TTC549 (cell line): ENCODE measurements around the gene KCNJ5.

ENCODE experiments used
- FAIRE-seq: peaks from 2 replicates; lab custom pipeline; 2012; peaks lifted over from hg19 to GRCh38; lab: Jason Lieb, UNC

Gene KCNJ5

DNA sequence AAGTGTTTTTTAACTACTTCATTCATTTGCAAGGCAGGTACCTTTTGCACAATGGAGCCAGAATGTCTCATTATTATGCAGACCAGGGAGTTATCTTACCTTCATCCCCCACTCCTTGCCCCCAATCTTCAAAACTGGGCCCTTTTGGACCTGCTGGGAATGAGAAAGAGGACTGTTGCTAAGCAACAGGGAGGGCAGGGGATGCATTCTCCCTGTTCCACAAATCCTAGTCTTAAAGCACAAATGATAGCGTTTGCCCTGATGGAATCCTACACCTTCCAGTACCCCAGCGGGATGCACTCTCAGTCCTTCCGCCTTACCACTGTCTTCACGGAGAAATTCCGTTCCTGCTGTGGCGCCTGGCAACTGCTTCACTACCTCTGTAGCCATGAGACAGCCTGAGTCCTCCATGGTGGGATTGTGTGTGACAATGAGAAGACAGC, 20.0 kb upstream of the KCNJ5 start:
- FAIRE-seq, result no peak

DNA sequence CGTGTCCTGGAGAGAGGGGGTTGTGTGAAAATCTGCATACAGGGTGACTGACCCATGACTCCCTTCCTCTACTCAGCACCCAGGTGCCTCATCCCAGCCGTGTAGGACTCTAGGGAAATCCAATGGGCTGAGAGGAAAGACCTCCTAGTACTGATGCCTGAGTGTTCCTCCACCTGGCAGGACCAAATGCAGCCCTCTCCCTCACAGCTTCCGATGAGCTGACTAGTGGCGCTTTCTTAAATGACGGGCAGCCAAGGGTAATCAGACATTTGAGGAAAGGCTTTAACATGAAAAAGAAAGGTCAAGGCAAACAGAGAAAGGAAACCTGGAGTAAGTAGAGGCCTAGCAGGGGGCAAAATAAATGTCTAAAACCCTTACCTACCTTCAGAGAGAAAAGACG, 19.1 kb upstream of the KCNJ5 start:
- no peak for FAIRE-seq

DNA sequence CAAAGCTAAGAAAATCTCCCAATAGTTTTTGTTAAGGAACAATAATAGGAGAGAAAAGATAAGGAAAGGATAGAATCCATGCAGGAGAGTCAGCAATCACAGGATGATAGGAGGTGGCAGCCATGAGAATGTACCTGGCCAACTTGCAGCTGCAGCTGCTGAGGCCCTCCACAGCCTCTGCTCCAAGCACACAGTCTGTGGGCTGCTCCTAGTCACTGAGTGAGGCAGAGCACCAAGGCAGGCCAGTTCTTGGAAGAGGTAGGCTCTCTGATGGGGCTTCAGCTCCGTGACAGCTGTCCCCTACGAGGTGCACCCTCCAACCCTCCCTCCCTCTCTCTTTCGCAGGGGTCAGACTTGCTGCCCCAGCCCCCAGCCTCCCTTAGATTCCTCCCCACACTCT, 18.6 kb upstream of the KCNJ5 start:
- no peak for FAIRE-seq

GRCh38 chr11:128874427-128874826, 16.7 kb upstream of the KCNJ5 start:
- FAIRE-seq, result no peak

DNA sequence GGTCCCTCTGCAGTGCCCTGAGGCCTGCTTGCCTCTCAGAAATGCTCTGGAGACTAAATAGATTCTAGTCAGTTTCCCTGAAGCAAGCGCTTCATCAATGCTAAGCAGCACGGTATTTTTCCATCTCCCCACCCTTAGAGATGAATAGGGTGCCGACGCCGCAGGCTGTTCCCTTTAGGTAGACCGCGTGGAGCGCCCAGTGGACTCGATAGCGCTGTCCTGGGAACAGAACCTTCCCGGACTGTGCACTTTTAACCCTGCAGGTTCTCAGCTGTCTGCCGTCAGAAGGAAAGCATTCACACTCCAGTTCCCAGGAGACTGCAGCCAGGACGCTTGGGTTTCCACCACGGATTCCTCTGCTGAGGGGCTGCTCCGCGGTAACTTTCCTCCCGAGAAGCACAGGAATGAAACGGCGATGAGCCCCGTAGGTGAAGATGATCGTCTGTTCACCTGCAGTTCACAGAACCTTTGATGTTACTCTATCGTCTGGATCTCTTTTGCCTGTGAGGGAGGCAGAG, 15.0 kb upstream of the KCNJ5 start:
- FAIRE-seq, result no peak

GRCh38 chr11:128877726-128878125, 13.4 kb upstream of the KCNJ5 start:
- no peak for FAIRE-seq

DNA sequence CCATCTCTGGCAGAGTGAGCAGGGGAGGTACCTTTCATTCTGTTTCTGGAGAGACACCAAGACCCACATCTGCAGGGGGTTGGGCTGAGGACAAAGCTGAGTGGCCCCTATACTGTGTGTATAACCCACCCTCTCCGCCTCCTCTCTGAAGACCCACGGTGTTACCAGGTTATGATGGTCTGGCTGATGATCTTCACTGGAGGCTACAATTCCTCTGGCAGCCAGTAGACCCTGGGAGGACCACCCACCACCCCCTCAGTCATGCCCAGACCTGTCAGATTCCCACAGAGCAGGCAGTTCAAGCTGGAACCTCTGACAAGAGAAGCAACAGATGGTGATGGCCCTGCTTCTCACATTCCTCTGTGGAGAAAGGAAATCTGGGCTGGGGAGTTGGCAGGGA, 12.7 kb upstream of the KCNJ5 start:
- no peak for FAIRE-seq

DNA sequence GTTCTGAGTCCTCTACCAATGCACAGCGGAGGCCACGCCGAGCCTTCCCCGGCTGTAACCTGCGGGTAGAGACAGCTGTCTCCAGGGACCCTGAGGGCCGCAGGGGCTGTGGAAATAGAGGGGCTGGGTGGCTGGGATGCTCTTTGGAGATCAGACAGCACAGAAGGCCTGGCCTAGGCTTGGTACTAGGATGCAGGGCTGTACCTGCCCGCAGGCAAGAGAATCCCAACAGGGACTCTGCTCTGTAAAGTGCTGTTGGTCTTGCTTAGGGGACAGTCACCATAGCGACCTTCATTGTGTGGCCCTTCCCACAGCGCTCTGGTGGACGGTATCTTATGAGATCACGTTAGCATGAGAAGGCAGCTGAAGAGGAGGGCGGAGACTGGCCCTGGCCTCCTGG, 11.3 kb upstream of the KCNJ5 start:
- FAIRE-seq, result no peak

DNA sequence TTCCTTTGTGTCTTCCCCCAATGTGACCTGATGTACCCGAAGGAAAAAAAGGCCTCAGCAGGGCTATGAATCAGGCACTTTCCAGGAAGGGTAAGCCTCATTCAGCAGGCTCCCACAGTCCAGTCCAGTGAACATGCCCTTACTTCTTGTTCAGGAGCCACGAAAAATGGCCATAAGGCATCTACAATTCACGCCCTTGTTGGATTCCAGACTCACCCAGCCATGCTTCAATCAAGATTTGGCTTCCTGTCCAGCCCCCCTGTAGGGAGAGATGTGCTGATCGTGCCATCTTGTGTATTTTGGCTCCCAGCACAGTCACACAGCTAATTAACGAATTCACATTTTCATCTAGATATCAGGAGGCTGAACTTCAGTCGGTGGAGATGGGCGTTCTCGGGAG, 9.9 kb upstream of the KCNJ5 start:
- FAIRE-seq, result no peak

DNA sequence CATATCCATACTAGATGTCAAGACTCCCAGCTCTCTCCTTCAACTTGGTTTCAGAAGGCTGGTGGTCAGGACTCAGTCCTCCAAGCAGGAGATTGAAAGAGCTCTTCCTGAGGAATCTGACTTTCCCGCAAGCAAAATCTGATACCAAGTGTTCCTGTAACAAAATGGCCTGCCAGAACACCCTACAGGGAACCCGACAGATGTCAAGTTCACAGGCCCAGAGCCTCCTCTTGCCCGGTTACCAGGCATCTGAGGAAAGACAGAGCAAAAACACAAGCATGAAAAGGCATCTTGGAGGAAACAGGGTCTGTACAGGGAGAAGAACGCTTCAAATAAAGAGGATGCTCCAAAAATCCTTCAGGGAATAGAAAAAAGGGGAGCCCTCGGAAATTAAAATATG, 8.7 kb upstream of the KCNJ5 start:
- no peak for FAIRE-seq

GRCh38 chr11:128884054-128884453, 7.1 kb upstream of the KCNJ5 start:
- FAIRE-seq, result no peak

GRCh38 chr11:128884703-128885338, 6.3 kb upstream of the KCNJ5 start:
- FAIRE-seq, result peak; percentile 36

DNA sequence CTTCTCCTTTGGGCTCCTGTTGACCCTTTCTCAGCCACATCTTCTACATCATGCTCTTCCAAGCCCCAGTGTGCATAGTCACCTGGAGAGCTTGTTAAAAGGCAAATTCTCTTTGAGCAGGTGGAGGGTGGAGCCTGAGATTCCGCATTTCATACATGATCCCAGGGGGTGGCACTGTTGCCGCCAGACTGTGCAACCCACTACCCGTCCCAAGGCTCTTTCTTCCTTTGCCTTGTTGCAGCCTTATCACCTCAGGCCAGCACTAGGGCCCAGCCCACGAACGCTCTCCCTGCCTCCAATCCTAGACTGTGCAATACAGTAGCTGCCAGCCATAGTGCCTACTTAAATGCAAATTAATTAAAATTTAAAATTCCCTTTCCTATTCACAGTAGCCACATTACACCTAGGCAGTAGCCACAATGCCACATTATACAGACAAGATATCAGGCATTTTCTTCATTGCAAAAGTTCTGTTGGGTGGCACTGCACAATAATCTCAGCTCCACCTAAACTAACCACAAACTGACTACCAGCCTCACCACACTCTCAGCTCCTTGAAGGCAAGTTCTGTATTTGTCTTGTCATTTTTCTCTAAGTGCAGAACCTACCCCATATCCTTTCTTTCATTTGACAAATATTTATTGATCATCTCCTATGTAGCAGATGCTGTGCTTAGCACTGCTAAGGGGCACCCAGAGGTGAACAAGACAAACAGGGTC, 4.6 kb upstream of the KCNJ5 start:
- no peak for FAIRE-seq

GRCh38 chr11:128888034-128888985, 2.8 kb upstream of the KCNJ5 start:
- no peak for FAIRE-seq

GRCh38 chr11:128889657-128890213, 1.4 kb upstream of the KCNJ5 start:
- no peak for FAIRE-seq

- no peak for FAIRE-seq
Measured at GRCh38 chr11:128890216-128890542, 977 bp upstream of the KCNJ5 start.

DNA sequence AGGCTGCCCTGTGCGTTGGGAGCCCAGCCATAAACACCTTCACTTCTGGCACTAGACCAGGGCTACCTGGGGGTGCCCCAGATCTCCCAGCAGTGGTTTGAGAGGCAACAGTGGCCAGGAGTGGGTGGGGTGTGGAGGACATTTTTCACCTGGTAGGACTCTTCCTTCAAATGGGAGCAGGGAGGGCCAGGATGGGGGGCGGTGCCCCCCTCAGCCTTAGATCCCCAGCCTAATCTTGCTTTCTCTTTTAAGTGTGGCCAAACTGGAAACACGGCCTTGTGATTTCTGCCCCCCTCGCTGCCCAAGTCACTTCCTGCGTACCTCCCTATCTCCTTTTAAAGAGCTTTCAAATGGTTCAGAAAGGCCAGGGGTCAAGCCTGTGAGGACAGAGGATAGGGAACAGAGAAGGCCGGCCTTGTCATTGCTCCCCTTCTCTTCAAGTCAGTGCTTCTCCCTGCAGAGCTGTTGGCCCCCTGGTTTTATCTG, 800 bp downstream of the KCNJ5 start:
- no peak for FAIRE-seq

DNA sequence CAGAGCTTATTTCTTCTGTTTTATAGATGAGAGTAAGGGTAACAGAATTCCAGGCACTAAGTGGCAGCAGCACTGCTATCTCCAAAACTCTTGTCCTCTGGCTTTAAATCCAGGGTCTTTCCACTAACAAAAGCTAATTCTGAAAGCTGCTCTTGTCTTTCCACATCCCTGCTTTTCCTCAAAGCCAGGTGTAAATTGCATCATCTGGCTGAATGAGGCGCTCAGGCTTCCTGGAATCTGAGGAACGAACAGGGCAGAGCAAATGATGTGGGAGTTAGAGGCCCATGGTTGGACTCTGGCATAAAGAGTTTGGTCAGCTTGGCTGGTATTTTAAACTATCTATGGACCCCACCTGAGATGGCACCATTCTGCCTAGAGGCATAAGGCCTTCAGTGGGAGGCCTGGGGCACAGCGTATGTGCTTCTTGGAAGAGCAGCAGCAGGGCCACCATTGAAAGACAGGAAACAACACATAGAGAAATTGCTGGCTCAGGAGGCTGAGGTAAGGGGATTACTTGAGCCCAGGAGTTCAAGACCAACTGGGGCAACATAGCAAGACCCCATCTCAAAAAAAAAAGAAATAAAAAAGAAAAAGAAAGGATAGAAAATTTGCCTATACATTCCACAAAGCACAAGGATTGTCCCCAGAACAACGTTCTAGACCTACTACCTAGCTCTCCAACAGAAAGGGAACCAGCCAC, 1.9 kb downstream of the KCNJ5 start:
- no peak for FAIRE-seq

- no peak for FAIRE-seq
Measured at GRCh38 chr11:128893578-128894285, 2.6 kb downstream of the KCNJ5 start.

DNA sequence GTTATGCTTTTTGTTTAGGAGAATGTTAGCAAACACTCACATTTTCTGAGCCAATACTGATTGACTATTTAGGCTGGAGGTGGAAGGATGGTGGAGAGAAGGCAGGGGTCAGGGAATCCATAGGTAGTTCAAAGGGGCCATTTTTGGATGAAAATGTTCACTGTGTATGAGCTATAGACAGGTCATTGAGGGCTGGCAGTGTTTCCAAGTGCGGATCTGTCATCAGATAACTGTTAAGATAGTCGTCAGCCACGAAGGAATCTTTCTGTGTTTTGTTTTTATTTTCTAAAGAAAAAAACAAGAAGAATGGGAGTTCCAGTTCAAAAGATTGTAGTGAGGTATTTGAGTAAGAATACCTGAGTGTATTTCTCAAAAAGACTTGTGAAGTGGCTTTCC, 3.1 kb downstream of the KCNJ5 start:
- FAIRE-seq, result no peak

DNA sequence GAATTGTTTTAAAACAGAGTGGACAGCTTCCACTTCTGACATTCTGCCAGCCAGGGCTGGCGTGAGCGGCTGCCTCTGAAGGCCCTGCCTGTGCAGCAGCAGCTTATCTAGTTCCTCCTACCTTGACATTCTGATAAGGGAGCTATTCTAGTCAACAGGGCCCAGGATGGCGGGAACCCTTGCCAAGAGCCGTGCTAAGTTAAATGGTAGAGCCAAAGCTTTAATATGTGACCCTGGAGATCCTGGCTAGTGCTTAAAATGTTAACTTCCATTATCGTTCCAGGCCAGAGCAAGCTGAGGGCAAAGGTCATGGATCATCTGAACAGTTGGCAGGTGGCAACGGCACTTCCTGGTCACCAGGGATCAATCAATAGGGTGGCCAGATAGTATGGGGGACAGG, 3.5 kb downstream of the KCNJ5 start:
- no peak for FAIRE-seq
